HepG2 (cell line): ENCODE results near the gene ADCY7. TPM values are rescaled to one million over a fixed set of nuclear protein-coding genes. Genes with fewer than 3 reads are reported as not detected.

Source experiments
- AKAP8 ChIP-seq: sonication (generic); formaldehyde crosslinking; IDR thresholded peaks from 2 replicates; pipeline ENCODE4 v1.5.1; 2020; ENCODE audit warnings: mild to moderate bottlenecking, missing genetic modification reagents
- HCFC1 ChIP-seq: fragments of 150-350 bp; IDR thresholded peaks from 2 replicates; pipeline ENCODE4 v1.6.1; 2014; ENCODE audit warnings: low read depth, low read length
- HDAC2 ChIP-seq: sonication (generic); formaldehyde crosslinking; IDR thresholded peaks from 2 replicates; pipeline ENCODE4 v1.4.0; 2020; ENCODE audit warnings: missing genetic modification reagents
- PHF8 ChIP-seq: sonication (generic); formaldehyde crosslinking; IDR thresholded peaks from 2 replicates; pipeline ENCODE4 v1.5.0; 2020; ENCODE audit warnings: missing genetic modification reagents
- PPARG ChIP-seq: conservative IDR thresholded peaks from 2 replicates; pipeline ENCODE4 v1.6.1; 2016; ENCODE audit warnings: missing biosample characterization, missing genetic modification reagents
- SIN3B ChIP-seq: fragments of 150-350 bp; IDR thresholded peaks from 2 replicates; pipeline ENCODE4 v1.6.1; 2014; ENCODE audit warnings: low read length
- SNAPC2 ChIP-seq: sonication (generic); formaldehyde crosslinking; IDR thresholded peaks from 2 replicates; pipeline ENCODE4 v1.8.1; 2022; ENCODE audit warnings: mild to moderate bottlenecking, missing genetic modification reagents
- SP140L ChIP-seq: sonication (generic); formaldehyde crosslinking; IDR thresholded peaks from 2 replicates; pipeline ENCODE4 v1.4.0; 2020; ENCODE audit warnings: missing genetic modification reagents, borderline replicate concordance
- TBX2 ChIP-seq: sonication (generic); formaldehyde crosslinking; IDR thresholded peaks from 2 replicates; pipeline ENCODE4 v1.5.0; 2020; ENCODE audit warnings: missing genetic modification reagents, mild to moderate bottlenecking, borderline replicate concordance
- WIZ ChIP-seq: sonication (generic); formaldehyde crosslinking; IDR thresholded peaks from 2 replicates; pipeline ENCODE4 v1.5.1; 2020; ENCODE audit warnings: mild to moderate bottlenecking, missing genetic modification reagents
- ZFP36 ChIP-seq: fragments of 150-350 bp; IDR thresholded peaks from 2 replicates; pipeline ENCODE4 v1.6.1; 2018; ENCODE audit warnings: borderline replicate concordance, low read length, low read depth; ENCODE audit not compliant: partially characterized antibody
- ZFP36L2 ChIP-seq: sonication (generic); formaldehyde crosslinking; IDR thresholded peaks from 2 replicates; pipeline ENCODE4 v1.4.0; 2020; ENCODE audit warnings: missing genetic modification reagents
- ZFP82 ChIP-seq: sonication (generic); formaldehyde crosslinking; IDR thresholded peaks from 2 replicates; pipeline ENCODE4 v1.5.1; 2020; ENCODE audit warnings: mild to moderate bottlenecking, missing genetic modification reagents, borderline replicate concordance
- ZNF256 ChIP-seq: sonication (generic); formaldehyde crosslinking; conservative IDR thresholded peaks from 2 replicates; pipeline ENCODE4 v1.4.0; 2020; ENCODE audit warnings: missing genetic modification reagents
- ZNF33B ChIP-seq: sonication (generic); formaldehyde crosslinking; IDR thresholded peaks from 2 replicates; pipeline ENCODE4 v1.5.1; 2020; ENCODE audit warnings: mild to moderate bottlenecking, missing genetic modification reagents
- ZNF383 ChIP-seq: sonication (generic); formaldehyde crosslinking; IDR thresholded peaks from 2 replicates; pipeline ENCODE4 v1.4.0; 2020; ENCODE audit warnings: missing genetic modification reagents, mild to moderate bottlenecking, borderline replicate concordance
- ZSCAN30 ChIP-seq: sonication (generic); formaldehyde crosslinking; IDR thresholded peaks from 2 replicates; pipeline ENCODE4 v1.5.0; 2020; ENCODE audit warnings: mild to moderate bottlenecking, missing genetic modification reagents
- ZSCAN31 ChIP-seq: sonication (generic); formaldehyde crosslinking; IDR thresholded peaks from 2 replicates; pipeline ENCODE4 v1.5.0; 2020; ENCODE audit warnings: low read depth, mild to moderate bottlenecking, missing genetic modification reagents
- polyA plus RNA-seq, 8 experiments: library from polyadenylated mRNA; depleted of rRNA in 3 of 8; stranded (reverse) in 7 of 8; unstranded in 1 of 8; fragments of >200 nt; fragmentation: Illumina TruSeq in 4 of 8; extraction: Trizol in 4 of 8; gene quantifications; 2 replicates each; pipeline versions ENCODE4 v1.2.1 to v1.2.3, GENCODE V29; 2011 to 2016; ENCODE audit warnings: low read depth in 4 of 8, missing spikeins in 1 of 8, mixed read lengths in 1 of 8; ENCODE audit not compliant: insufficient read depth in 1 of 8
- total RNA-seq, 5 experiments: library from RNA; depleted of rRNA; stranded (reverse); fragments of >200 nt; fragmentation: Illumina TruSeq; extraction: Trizol; gene quantifications; 2 replicates each; pipeline ENCODE4 v1.2.3, GENCODE V29; 2016; ENCODE audit warnings: low read depth in 1 of 5
- TF ChIP-seq, protein P1 (sequence below): sonication (generic); formaldehyde crosslinking; conservative IDR thresholded peaks from 2 replicates; pipeline ENCODE4 v1.4.0; 2020; ENCODE audit warnings: mild to moderate bottlenecking, missing genetic modification reagents, moderate library complexity
- TF ChIP-seq, protein P2 (sequence below): sonication (generic); formaldehyde crosslinking; IDR thresholded peaks from 2 replicates; pipeline ENCODE4 v1.4.0; 2020; ENCODE audit warnings: mild to moderate bottlenecking, missing genetic modification reagents
- TF ChIP-seq, protein P3 (sequence below): sonication (generic); formaldehyde crosslinking; IDR thresholded peaks from 2 replicates; pipeline ENCODE4 v1.4.0; 2020; ENCODE audit warnings: missing genetic modification reagents, mild to moderate bottlenecking, borderline replicate concordance

ADCY7 gene
- total and polyA plus RNA-seq, 2 of the 13 experiments (the other 11 are each of a cell fraction or from before 2014, with no cell fraction given), result 2.2 to 4.3 TPM

DNA sequence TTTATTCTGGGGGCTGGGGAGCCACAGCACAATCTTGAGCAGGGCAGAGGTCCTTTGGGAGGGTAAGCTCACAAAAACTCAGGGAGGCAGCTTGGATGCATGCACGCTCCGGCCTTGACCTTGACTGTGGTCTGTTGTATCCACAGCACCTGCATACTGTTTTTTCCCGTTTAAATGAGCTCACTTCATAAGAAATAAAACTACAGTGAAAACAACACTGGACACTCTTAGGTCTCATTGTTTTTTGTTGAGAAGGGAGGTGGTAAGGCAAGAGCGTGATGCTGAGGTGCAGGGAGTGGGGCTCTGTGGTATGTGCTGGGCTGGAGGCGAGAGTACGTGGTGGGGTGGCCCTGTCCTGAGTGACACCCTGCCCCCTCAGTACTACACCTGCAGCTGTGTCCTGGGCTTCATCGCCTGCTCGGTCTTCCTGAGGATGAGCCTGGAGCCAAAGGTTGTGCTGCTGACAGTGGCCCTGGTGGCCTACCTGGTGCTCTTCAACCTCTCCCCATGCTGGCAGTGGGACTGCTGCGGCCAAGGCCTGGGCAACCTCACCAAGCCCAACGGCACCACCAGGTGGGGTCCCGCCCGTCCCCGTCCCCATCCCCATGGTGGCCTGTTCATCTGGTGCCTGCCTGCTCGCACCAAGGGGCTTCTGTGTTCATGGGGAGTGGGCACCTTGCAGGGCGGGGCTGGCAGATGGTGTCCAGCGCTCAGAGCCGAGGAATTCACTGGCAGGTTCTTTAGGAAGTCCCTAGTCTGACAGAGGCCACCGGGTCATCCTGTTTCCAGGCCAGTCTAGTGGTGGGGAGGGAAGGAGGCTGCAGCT lies 44.2 kb downstream of the ADCY7 start (continued):
- TF ChIP-seq, protein P1, sequence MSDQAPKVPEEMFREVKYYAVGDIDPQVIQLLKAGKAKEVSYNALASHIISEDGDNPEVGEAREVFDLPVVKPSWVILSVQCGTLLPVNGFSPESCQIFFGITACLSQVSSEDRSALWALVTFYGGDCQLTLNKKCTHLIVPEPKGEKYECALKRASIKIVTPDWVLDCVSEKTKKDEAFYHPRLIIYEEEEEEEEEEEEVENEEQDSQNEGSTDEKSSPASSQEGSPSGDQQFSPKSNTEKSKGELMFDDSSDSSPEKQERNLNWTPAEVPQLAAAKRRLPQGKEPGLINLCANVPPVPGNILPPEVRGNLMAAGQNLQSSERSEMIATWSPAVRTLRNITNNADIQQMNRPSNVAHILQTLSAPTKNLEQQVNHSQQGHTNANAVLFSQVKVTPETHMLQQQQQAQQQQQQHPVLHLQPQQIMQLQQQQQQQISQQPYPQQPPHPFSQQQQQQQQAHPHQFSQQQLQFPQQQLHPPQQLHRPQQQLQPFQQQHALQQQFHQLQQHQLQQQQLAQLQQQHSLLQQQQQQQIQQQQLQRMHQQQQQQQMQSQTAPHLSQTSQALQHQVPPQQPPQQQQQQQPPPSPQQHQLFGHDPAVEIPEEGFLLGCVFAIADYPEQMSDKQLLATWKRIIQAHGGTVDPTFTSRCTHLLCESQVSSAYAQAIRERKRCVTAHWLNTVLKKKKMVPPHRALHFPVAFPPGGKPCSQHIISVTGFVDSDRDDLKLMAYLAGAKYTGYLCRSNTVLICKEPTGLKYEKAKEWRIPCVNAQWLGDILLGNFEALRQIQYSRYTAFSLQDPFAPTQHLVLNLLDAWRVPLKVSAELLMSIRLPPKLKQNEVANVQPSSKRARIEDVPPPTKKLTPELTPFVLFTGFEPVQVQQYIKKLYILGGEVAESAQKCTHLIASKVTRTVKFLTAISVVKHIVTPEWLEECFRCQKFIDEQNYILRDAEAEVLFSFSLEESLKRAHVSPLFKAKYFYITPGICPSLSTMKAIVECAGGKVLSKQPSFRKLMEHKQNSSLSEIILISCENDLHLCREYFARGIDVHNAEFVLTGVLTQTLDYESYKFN (CRISPR knock-in tag), result 0 out of 2 replicates have a peak, but pooled peaks have one; percentile 4
- no peak for TF ChIP-seq SIN3B
- TF ChIP-seq HDAC2 (CRISPR knock-in tag), result 0 out of 2 replicates have a peak, but pooled peaks have one; percentile 8
- TF ChIP-seq ZSCAN30, result no peak
- no peak for TF ChIP-seq ZFP82 (CRISPR knock-in tag)
- TF ChIP-seq ZFP36, result no peak
- TF ChIP-seq ZNF256 (CRISPR knock-in tag), result no peak
- TF ChIP-seq, protein P2, sequence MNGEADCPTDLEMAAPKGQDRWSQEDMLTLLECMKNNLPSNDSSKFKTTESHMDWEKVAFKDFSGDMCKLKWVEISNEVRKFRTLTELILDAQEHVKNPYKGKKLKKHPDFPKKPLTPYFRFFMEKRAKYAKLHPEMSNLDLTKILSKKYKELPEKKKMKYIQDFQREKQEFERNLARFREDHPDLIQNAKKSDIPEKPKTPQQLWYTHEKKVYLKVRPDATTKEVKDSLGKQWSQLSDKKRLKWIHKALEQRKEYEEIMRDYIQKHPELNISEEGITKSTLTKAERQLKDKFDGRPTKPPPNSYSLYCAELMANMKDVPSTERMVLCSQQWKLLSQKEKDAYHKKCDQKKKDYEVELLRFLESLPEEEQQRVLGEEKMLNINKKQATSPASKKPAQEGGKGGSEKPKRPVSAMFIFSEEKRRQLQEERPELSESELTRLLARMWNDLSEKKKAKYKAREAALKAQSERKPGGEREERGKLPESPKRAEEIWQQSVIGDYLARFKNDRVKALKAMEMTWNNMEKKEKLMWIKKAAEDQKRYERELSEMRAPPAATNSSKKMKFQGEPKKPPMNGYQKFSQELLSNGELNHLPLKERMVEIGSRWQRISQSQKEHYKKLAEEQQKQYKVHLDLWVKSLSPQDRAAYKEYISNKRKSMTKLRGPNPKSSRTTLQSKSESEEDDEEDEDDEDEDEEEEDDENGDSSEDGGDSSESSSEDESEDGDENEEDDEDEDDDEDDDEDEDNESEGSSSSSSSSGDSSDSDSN (CRISPR knock-in tag), result peak; percentile 55
- TF ChIP-seq AKAP8, result no peak; the same call in 1 of the 2 replicates
- 0 out of 2 replicates have a peak, but pooled peaks have one; percentile 51 for TF ChIP-seq TBX2 (CRISPR knock-in tag)
- TF ChIP-seq, protein P3, sequence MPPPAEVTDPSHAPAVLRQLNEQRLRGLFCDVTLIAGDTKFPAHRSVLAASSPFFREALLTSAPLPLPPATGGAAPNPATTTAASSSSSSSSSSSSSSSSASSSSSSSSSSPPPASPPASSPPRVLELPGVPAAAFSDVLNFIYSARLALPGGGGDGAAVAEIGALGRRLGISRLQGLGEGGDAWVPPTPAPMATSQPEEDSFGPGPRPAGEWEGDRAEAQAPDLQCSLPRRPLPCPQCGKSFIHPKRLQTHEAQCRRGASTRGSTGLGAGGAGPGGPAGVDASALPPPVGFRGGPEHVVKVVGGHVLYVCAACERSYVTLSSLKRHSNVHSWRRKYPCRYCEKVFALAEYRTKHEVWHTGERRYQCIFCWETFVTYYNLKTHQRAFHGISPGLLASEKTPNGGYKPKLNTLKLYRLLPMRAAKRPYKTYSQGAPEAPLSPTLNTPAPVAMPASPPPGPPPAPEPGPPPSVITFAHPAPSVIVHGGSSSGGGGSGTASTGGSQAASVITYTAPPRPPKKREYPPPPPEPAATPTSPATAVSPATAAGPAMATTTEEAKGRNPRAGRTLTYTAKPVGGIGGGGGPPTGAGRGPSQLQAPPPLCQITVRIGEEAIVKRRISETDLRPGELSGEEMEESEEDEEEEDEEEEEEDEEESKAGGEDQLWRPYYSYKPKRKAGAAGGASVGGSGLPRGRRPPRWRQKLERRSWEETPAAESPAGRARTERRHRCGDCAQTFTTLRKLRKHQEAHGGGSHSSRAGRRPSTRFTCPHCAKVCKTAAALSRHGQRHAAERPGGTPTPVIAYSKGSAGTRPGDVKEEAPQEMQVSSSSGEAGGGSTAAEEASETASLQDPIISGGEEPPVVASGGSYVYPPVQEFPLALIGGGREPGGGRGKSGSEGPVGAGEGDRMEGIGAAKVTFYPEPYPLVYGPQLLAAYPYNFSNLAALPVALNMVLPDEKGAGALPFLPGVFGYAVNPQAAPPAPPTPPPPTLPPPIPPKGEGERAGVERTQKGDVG (CRISPR knock-in tag), result no peak
- no peak for TF ChIP-seq ZNF383 (CRISPR knock-in tag)
- TF ChIP-seq PPARG (CRISPR knock-in tag), result no peak
- TF ChIP-seq ZNF33B, result no peak
- no peak for TF ChIP-seq WIZ (CRISPR knock-in tag)
- 0 out of 2 replicates have a peak, but pooled peaks have one; percentile 18 for TF ChIP-seq ZSCAN31 (CRISPR knock-in tag)
- TF ChIP-seq HCFC1, result no peak
- TF ChIP-seq ZFP36L2 (CRISPR knock-in tag), result no peak
- no peak for TF ChIP-seq SNAPC2 (CRISPR knock-in tag)
- TF ChIP-seq SP140L (CRISPR knock-in tag), result no peak
- TF ChIP-seq PHF8 (CRISPR knock-in tag), result no peak
